MM.1S (cell line): ENCODE results near the gene HOXB2.

Experiments used
- EZH2 ChIP-seq: fragments of 300-600 bp; sonication (generic); optimal IDR thresholded peaks from 2 replicates; pipeline ENCODE3; 2017; ENCODE audit warnings: low read depth, mild to moderate bottlenecking, antibody characterized with exemption, low read length, mixed read lengths
- TF ChIP-seq, protein P1 (sequence below): fragments of 300-600 bp; sonication (generic); IDR thresholded peaks from 2 replicates; pipeline ENCODE4 v1.5.1; 2016; ENCODE audit warnings: antibody characterized with exemption, low read length, mixed read lengths

DNA sequence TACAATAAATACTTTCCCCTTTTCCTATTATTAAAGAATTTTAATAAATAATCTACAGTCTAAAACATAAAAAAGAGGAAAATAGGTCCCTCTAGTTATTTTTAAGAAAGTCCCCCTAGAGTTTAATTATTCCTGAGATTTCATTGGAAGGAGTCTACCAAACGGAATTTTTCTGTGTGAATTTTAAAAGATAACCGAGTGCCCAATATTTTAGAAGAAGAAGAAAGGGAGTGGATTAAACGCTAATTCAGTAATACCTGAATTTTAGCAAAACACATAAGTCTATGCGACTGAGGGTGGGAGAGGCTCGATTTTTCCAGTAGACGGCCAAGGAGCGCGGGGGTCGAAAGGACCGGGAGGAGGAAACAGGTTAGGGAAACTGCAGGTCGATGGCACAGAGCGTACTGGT lies 2.2 kb downstream of the HOXB2 start:
- TF ChIP-seq, protein P1, sequence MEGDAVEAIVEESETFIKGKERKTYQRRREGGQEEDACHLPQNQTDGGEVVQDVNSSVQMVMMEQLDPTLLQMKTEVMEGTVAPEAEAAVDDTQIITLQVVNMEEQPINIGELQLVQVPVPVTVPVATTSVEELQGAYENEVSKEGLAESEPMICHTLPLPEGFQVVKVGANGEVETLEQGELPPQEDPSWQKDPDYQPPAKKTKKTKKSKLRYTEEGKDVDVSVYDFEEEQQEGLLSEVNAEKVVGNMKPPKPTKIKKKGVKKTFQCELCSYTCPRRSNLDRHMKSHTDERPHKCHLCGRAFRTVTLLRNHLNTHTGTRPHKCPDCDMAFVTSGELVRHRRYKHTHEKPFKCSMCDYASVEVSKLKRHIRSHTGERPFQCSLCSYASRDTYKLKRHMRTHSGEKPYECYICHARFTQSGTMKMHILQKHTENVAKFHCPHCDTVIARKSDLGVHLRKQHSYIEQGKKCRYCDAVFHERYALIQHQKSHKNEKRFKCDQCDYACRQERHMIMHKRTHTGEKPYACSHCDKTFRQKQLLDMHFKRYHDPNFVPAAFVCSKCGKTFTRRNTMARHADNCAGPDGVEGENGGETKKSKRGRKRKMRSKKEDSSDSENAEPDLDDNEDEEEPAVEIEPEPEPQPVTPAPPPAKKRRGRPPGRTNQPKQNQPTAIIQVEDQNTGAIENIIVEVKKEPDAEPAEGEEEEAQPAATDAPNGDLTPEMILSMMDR, result no peak
- TF ChIP-seq EZH2, result no peak
